ENCODE measurements around the gene EPS8L1.

Gene EPS8L1

GRCh38 chr19:55080968-55081769 lies 5.5 kb downstream of the EPS8L1 start:
- DNase-seq (ENCODE audit: low read depth): peak; percentile 96
- peak overlapping the region; percentile 67 for H3K4me3 ChIP-seq (ENCODE audit: low read depth, low read length)
- TF ChIP-seq, protein P1, sequence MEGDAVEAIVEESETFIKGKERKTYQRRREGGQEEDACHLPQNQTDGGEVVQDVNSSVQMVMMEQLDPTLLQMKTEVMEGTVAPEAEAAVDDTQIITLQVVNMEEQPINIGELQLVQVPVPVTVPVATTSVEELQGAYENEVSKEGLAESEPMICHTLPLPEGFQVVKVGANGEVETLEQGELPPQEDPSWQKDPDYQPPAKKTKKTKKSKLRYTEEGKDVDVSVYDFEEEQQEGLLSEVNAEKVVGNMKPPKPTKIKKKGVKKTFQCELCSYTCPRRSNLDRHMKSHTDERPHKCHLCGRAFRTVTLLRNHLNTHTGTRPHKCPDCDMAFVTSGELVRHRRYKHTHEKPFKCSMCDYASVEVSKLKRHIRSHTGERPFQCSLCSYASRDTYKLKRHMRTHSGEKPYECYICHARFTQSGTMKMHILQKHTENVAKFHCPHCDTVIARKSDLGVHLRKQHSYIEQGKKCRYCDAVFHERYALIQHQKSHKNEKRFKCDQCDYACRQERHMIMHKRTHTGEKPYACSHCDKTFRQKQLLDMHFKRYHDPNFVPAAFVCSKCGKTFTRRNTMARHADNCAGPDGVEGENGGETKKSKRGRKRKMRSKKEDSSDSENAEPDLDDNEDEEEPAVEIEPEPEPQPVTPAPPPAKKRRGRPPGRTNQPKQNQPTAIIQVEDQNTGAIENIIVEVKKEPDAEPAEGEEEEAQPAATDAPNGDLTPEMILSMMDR (IDR thresholded peaks at IDR 0.05; ENCODE audit: insufficient read depth, low read depth, low read length, missing control alignments): peak; percentile 6

- H3K4me3 ChIP-seq (ENCODE audit: low read depth, low read length): no peak overlapping the region; the same call in 1 of the 2 replicates
- TF ChIP-seq, protein P1 (IDR thresholded peaks at IDR 0.05; ENCODE audit: insufficient read depth, low read depth, low read length, missing control alignments): no peak
- no peak for DNase-seq (ENCODE audit: low read depth)
These were observed 6.0 kb downstream of the EPS8L1 start for GRCh38 chr19:55081770-55082019.

DNA sequence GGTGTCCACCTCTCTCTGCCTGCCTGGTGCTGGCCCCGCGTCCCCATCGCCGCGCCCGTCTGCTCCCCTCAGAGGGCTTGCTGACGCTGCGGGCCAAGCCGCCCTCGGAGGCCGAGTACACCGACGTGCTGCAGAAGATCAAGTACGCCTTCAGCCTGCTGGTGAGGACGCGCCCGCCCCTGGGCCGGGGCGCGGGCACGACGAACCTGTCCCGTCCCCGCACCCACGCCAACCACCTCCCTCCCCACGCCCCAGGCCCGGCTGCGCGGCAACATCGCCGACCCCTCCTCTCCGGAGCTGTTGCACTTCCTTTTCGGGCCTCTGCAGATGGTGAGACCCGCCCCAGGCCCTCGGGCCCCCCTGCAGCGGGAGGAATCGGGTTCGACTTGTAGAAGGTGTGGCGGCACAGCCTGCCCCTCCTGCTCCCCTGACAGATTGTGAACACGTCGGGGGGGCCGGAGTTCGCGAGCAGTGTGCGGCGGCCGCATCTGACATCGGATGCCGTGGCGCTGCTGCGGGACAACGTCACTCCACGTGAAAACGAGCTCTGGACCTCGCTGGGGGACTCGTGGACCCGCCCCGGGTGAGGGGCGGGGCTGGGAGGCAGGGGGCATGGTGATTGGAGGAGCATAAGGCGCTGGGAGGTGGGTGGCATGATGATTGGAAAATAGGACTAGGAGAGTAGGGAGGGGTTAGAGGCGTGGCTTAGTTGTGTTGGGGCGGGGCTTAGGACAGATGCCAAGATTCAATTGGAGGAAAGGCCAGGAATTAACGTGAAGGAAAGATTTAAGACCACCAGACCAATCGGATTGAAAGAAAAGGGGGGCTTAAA lies 6.6 kb downstream of the EPS8L1 start:
- no peak overlapping the region for H3K4me3 ChIP-seq (ENCODE audit: low read depth, low read length)
- DNase-seq (ENCODE audit: low read depth): peak; percentile 52
- TF ChIP-seq, protein P1 (IDR thresholded peaks at IDR 0.05; ENCODE audit: insufficient read depth, low read depth, low read length, missing control alignments): no peak

GRCh38 chr19:55083004-55083850 lies 7.6 kb downstream of the EPS8L1 start:
- DNase-seq (ENCODE audit: low read depth): no peak
- TF ChIP-seq, protein P1 (IDR thresholded peaks at IDR 0.05; ENCODE audit: insufficient read depth, low read depth, low read length, missing control alignments): no peak

GRCh38 chr19:55084416-55084815 lies 8.7 kb downstream of the EPS8L1 start:
- H3K4me3 ChIP-seq (ENCODE audit: low read depth, low read length): no peak overlapping the region
- TF ChIP-seq, protein P1 (IDR thresholded peaks at IDR 0.05; ENCODE audit: insufficient read depth, low read depth, low read length, missing control alignments): no peak
- no peak for DNase-seq (ENCODE audit: low read depth)

More at GRCh38 chr19:55083004-55083850, 7.6 kb downstream of the EPS8L1 start:
- H3K4me3 ChIP-seq (ENCODE audit: low read depth, low read length): no peak overlapping the region

GRCh38 chr19:55085923-55086715 lies 10.4 kb downstream of the EPS8L1 start:
- TF ChIP-seq, protein P1 (IDR thresholded peaks at IDR 0.05; ENCODE audit: insufficient read depth, low read depth, low read length, missing control alignments): no peak
- H3K4me3 ChIP-seq (ENCODE audit: low read depth, low read length): no peak overlapping the region
- DNase-seq (ENCODE audit: low read depth): no peak

Data from GM12865 (cell line).